ENCODE measurements around the gene PTPRJ. TPM values are rescaled to one million over a fixed set of nuclear protein-coding genes. Genes with fewer than 3 reads are reported as not detected.
"Not testable (repeated sequence)": the region's sequence is repeated elsewhere in the genome, so short reads cannot be mapped to it uniquely, and the experiment has no call there.

Gene PTPRJ
- total RNA-seq: 5.9 TPM

DNA sequence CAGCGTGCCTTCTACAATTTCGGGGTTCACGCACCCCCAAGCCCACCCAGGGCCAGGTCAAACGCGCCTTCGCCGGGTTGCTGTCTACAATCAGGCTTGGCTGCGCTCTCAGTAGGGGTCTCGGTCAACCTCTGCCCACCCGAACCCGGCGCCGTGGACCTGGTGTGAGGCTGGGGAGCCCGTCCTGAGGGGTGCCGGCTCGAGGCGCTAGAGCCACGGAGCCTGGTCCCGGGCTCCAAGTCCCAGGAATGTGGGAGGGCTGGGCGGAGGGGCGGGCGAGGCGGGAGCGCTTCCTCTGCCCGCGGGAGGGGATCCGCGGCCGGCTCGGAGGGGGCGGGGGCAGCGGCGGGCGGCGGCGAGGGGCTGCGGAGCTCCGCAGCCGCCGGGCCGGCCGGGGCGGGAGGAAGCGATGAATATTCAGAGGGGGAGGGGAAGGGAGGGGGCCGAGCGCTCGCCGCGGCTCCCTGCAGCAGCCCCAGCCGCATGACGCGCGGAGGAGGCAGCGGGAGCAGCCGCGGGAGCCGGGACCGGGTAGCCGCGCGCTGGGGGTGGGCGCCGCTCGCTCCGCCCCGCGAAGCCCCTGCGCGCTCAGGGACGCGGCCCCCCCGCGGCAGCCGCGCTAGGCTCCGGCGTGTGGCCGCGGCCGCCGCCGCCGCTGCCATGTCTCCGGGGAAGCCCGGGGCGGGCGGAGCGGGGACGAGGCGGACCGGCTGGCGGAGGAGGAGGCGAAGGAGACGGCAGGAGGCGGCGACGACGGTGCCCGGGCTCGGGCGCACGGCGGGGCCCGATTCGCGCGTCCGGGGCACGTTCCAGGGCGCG, at the start of gene PTPRJ:
Gene PTPRJ (plus strand): TSS at position 472 of the 819 bp plus-strand sequence. CDS start 354 bp downstream, outside the sequence.
- H3K36me3 ChIP-seq: no peaks in the 10 kb centered on the region
- peak within 1 kb of the TSS; percentile 90 to 92 for H3K27ac ChIP-seq
- H3K27me3 ChIP-seq: no peaks in the 10 kb centered on the region
- no peak for TF ChIP-seq CTCF (IDR thresholded peaks at IDR 0.05)
- peak in 1 of 2 donors; percentile 79 for DNase-seq (ENCODE audit: low spot score in 2 of 2)
- H3K4me3 ChIP-seq: peak within 1 kb of the TSS; percentile 87
- intact Hi-C loops (cut with DNase I): loop anchor here (2.0 to 5.0 kb wide), 4 partner anchors 47 to 133 kb away; partner anchors contain the start of gene NUP160
- peaks cover 0 to 14% of the 10 kb centered on the region in 2 donors for H3K4me1 ChIP-seq
- no peaks in the 10 kb centered on the region for H3K9me3 ChIP-seq

DNA sequence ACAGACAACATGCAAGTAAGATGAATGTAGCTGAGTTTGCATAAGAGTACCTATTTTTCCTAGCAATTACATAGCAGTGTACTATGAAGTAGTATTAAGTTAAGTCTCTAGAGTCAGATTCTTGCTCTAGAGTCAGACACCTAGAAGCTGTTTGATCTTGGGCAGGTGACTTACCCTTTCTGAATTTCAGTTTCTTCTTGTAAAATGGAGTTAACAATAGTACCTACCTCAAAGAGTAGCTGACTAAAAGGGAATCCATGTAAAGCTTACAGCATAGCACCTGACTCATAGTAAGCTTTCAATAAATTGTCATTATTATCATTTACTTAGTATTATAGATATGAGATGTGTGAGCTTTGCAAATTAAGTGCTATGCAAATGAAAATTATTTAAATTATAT, 47.8 kb upstream of the PTPRJ start:
- Histone ChIP-seq H3K4me3 (no peak overlapping the region), H3K36me3 (no peaks in the 10 kb centered on the region), H3K4me1 (no peaks in the 10 kb centered on the region), H3K27me3 (no peaks in the 10 kb centered on the region), H3K9me3 (no peaks in the 10 kb centered on the region), H3K27ac (peak overlapping the region in 1 of 2 donors; percentile 56)
- TF ChIP-seq CTCF (IDR thresholded peaks at IDR 0.05): no peak
- intact Hi-C loops (cut with DNase I): loop anchor here (1.0 to 10.0 kb wide), 4 partner anchors 42 to 168 kb away; partner anchors contain the start of genes FNBP4, NUP160 and PTPRJ
- no peak for DNase-seq (ENCODE audit: low spot score in 2 of 2)

- not testable (repeated sequence) for H3K4me3 ChIP-seq; H3K27ac ChIP-seq; H3K9me3 ChIP-seq; H3K4me1 ChIP-seq; H3K36me3 ChIP-seq; H3K27me3 ChIP-seq; DNase-seq (ENCODE audit: low spot score in 2 of 2)
- intact Hi-C loops (cut with DNase I): loop anchor here (2.0 to 10.0 kb wide), 3 partner anchors 47 to 169 kb away; partner anchors contain the start of genes FNBP4, NUP160 and PTPRJ
These were observed 46.6 kb upstream of the PTPRJ start for GRCh38 chr11:47933797-47934196.

- no peak for DNase-seq (ENCODE audit: low spot score in 2 of 2)
- Histone ChIP-seq H3K9me3 (no peaks in the 10 kb centered on the region), H3K4me1 (no peaks in the 10 kb centered on the region), H3K27me3 (no peaks in the 10 kb centered on the region), H3K4me3 (no peak overlapping the region), H3K27ac (peak overlapping the region in 1 of 2 donors; percentile 17), H3K36me3 (no peaks in the 10 kb centered on the region)
- TF ChIP-seq CTCF (IDR thresholded peaks at IDR 0.05): no peak
- intact Hi-C loops (cut with DNase I): loop anchor here (10.0 kb wide), 1 partner anchor 174 kb away; the partner anchor contains the start of gene FNBP4
These were observed 41.4 kb upstream of the PTPRJ start for GRCh38 chr11:47938791-47939560.

DNA sequence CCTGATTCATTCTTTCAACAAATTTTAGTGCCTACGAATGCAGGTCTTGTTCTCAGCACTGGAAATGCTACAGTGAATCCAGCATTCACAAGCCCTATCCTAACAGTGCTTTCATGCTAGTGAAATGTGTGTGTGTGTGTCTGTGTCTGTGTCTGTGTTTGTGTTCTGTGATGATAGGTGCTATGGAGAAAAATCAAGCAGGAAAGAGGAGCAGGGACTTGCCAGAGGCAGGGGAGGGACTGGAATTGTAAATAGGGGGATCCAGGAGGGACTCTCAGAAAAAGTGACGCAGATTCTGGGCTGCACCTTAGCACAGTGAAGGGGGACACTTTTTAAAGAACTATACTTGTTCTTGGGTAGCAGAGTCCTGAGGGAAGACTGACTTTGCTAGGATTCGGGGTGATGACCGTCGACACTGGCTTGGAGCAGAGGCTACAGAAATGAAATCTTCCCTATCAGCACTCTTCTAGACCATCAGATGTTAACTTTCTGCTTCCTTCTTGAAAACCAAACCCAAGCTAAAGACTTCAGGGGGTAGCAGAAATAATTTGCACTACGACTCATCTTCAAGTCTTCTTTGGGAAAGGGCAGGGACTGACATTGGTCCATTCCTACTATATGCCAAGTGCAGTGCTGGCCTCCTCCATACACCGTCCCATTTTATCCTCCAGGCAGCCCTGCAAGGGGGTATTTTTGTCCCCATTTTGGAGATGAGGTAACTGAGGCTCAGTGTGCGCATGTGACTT, 39.3 kb upstream of the PTPRJ start:
- Histone ChIP-seq H3K27ac (no peak overlapping the region), H3K9me3 (no peaks in the 10 kb centered on the region), H3K27me3 (no peaks in the 10 kb centered on the region), H3K36me3 (no peaks in the 10 kb centered on the region), H3K4me1 (no peaks in the 10 kb centered on the region), H3K4me3 (no peak overlapping the region)
- TF ChIP-seq CTCF (IDR thresholded peaks at IDR 0.05): no peak
- DNase-seq (ENCODE audit: low spot score in 2 of 2): no peak
- intact Hi-C loops (cut with DNase I): no loop called here

Measured in ascending aorta (tissue), 2 donors.